NB4 (cell line): ENCODE results near the gene PARD3.

ENCODE experiments used
- DNase-seq: peaks from one replicate; pipeline ENCODE4 v3.0.0; 2010; ENCODE audit warnings: low read depth
- H3K4me3 ChIP-seq: one replicate; pipeline ENCODE4 v1.5.1; 2011; ENCODE audit warnings: mild to moderate bottlenecking, low read depth, low read length, moderate library complexity
- MYC ChIP-seq: IDR thresholded peaks from 2 replicates; pipeline ENCODE4 v1.6.1; 2011; ENCODE audit warnings: low read depth, low read length
- POLR2A ChIP-seq: IDR thresholded peaks from 2 replicates; pipeline ENCODE4 v1.6.1; 2011; ENCODE audit warnings: mild to moderate bottlenecking; ENCODE audit not compliant: insufficient read length; ENCODE audit errors: extremely low read depth
- TF ChIP-seq, protein P1 (sequence below): IDR thresholded peaks from 2 replicates; pipeline ENCODE4 v1.6.1; 2011; ENCODE audit warnings: low read depth, low read length
- TF ChIP-seq, protein P2 (sequence below): IDR thresholded peaks from one replicate; pipeline ENCODE4 v1.5.1; 2012; ENCODE audit warnings: low read depth, low read length

Gene PARD3

DNA sequence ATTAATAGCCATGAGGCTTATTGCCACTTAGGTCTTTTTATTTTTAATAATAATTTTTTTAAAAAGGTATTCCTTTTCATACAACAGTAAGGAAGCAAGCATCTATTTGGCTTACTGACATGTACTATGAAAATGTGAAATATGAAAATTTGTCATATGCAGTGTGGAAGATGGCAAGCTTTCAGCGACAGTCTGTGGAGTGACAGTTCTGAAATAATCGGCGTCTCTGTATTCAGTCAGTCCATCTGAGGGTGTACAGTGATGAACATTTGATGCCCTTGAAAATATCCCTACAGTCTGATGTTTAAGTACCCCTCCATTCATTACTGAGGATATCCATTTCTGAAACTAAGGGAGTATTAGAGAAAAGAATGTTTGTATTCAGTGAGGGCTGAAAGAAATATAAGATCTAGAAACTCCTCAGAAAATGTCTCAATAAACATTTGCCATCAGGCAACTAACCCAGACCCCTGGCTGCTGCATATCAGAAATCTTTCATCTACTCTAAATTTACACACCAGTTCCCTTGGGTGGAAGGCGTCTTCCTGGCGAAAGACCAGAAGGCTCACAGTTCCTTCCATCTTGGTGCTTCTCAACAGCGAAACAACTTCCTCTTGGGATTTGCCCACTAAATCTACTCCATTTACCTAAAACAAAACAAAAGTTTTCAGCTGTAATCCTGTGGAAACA is 440.6 kb downstream of the PARD3 start:
- TF ChIP-seq MYC (no peak), POLR2A (no peak)
- TF ChIP-seq, protein P1, sequence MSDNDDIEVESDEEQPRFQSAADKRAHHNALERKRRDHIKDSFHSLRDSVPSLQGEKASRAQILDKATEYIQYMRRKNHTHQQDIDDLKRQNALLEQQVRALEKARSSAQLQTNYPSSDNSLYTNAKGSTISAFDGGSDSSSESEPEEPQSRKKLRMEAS = no peak
- TF ChIP-seq, protein P2, sequence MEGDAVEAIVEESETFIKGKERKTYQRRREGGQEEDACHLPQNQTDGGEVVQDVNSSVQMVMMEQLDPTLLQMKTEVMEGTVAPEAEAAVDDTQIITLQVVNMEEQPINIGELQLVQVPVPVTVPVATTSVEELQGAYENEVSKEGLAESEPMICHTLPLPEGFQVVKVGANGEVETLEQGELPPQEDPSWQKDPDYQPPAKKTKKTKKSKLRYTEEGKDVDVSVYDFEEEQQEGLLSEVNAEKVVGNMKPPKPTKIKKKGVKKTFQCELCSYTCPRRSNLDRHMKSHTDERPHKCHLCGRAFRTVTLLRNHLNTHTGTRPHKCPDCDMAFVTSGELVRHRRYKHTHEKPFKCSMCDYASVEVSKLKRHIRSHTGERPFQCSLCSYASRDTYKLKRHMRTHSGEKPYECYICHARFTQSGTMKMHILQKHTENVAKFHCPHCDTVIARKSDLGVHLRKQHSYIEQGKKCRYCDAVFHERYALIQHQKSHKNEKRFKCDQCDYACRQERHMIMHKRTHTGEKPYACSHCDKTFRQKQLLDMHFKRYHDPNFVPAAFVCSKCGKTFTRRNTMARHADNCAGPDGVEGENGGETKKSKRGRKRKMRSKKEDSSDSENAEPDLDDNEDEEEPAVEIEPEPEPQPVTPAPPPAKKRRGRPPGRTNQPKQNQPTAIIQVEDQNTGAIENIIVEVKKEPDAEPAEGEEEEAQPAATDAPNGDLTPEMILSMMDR = no peak
- no peak overlapping the region for H3K4me3 ChIP-seq
- DNase-seq = peak; percentile 66

DNA sequence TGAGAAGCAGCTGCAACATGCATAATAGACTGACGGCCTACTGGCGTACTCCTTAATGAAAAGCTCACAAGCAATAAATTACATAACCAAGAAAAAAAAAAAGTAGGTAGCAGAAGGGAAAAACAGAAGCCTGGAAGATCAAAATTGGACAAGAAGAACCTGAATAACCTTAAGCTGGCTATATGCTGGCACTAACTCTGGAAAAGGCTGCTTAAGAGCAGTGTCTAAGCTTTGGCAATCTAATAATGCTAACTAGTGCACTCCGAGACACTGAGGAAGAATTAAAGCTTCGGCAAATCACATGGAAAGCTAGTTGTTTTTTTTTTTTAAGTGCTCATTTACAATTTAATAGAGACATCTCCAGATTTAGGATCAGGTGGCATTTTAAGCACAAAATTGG is 441.9 kb downstream of the PARD3 start:
- H3K4me3 ChIP-seq = no peak overlapping the region
- DNase-seq = no peak
- TF ChIP-seq, protein P1 = no peak
- TF ChIP-seq, protein P2 = no peak
- TF ChIP-seq MYC (no peak), POLR2A (no peak)

DNA sequence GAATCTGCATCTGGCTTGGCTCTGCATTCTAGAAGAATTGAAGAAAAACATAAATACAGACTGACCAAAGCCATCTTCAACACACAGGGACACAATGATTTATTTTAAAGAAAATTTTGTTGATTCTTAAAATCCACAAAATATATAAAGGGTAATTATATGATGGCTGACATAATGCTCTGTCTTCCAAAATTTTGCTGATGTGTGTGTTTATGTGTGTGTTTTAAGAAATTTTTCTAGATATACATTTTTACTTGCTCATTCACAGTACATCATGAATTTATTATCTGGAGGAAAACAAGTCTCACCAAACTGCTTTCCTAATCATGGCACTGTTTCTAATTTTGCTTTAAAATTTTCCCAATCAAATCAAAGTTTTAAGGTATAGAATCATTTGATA is 442.6 kb downstream of the PARD3 start:
- no peak for DNase-seq
- H3K4me3 ChIP-seq = no peak overlapping the region
- TF ChIP-seq POLR2A (no peak), MYC (no peak)
- TF ChIP-seq, protein P2 = no peak
- TF ChIP-seq, protein P1 = no peak

DNA sequence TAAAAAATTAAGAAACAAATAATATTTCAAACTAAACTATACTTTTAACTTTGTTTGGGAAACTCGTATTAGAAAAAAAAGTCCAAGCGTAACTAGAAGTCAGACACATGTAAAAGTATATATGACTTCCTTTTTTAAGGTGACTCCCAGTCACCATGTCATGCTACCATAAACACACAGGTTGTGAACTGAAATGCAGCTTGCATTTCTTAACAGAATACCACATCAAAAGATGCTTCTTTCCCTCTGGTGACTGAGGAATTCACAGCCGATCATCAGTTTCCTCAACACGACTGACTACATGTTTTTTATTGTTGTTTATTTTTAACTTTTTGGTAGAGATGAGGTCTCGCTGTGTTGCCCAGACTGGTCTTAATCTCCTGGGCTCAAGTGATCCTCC is 445.0 kb downstream of the PARD3 start:
- TF ChIP-seq MYC = no peak
- TF ChIP-seq, protein P2 = no peak
- TF ChIP-seq, protein P1 = no peak
- TF ChIP-seq POLR2A = no peak
- no peak for DNase-seq
- no peak overlapping the region for H3K4me3 ChIP-seq

DNA sequence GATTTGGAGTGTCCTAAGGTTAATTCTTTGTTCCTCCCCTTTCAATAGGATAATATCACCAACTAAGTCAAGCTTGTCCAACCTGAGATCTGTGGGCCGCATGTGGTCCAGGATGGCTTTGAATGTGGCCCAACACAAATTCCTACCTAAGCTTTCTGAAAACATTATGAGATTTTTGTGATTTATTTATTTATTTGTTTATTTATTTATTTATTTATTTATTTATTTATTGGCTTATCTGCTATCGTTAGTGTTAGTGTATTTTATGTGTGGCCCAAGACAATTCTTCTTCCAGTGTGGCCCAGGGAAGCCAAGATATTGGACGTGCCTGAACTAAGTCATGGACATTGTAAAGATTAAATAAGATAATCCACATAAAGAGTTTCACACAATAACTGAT is 446.0 kb downstream of the PARD3 start:
- H3K4me3 ChIP-seq = no peak overlapping the region
- TF ChIP-seq MYC (no peak), POLR2A (no peak)
- TF ChIP-seq, protein P1 = no peak
- TF ChIP-seq, protein P2 = no peak
- no peak for DNase-seq
